RPMI7951 (cell line): ENCODE measurements around the gene HERC2. TPM values are rescaled to one million over a fixed set of nuclear protein-coding genes. Genes with fewer than 3 reads are reported as not detected.
"Not testable (repeated sequence)": the region's sequence is repeated elsewhere in the genome, so short reads cannot be mapped to it uniquely, and the experiment has no call there.

ENCODE experiments used
- DNase-seq: peaks from one replicate; pipeline ENCODE4 v3.0.0-alpha.2; 2012; ENCODE audit warnings: low read depth
- total RNA-seq: library from RNA; depleted of rRNA; stranded (reverse); fragments of >200 nt; shearing (Covaris generic); gene quantifications from 2 replicates; pipeline ENCODE4 v1.2.3, GENCODE V29; 2014

HERC2 gene
- total RNA-seq, 1 experiment from 2014 or later, result 28.7 TPM

GRCh38 chr15:28273873-28274610, 47.9 kb downstream of the HERC2 start:
- no peak for DNase-seq

- DNase-seq, result no peak
Observed at GRCh38 chr15:28273468-28273867, 48.5 kb downstream of the HERC2 start.

- no peak for DNase-seq
Observed at GRCh38 chr15:28272587-28272986, 49.4 kb downstream of the HERC2 start.

GRCh38 chr15:28271697-28272260, 50.2 kb downstream of the HERC2 start:
- no peak for DNase-seq

GRCh38 chr15:28269097-28269496, 52.9 kb downstream of the HERC2 start:
- DNase-seq, result no peak

- DNase-seq, result no peak
Observed at GRCh38 chr15:28267727-28268126, 54.3 kb downstream of the HERC2 start.

GRCh38 chr15:28265334-28266019, 56.5 kb downstream of the HERC2 start:
- no peak for DNase-seq

GRCh38 chr15:28264166-28264565, 57.8 kb downstream of the HERC2 start:
- no peak for DNase-seq

GRCh38 chr15:28262438-28262837, 59.5 kb downstream of the HERC2 start:
- no peak for DNase-seq

- no peak for DNase-seq
Observed at GRCh38 chr15:28260722-28261121, 61.3 kb downstream of the HERC2 start.

- DNase-seq, result no peak
Observed at GRCh38 chr15:28260317-28260716, 61.7 kb downstream of the HERC2 start.

- no peak for DNase-seq
Observed at GRCh38 chr15:28255965-28256364, 66.0 kb downstream of the HERC2 start.

- DNase-seq, result no peak
Observed at GRCh38 chr15:28252831-28253230, 69.1 kb downstream of the HERC2 start.

GRCh38 chr15:28246605-28247004, 75.4 kb downstream of the HERC2 start:
- no peak for DNase-seq

- DNase-seq, result no peak
Observed at GRCh38 chr15:28243901-28244300, 78.1 kb downstream of the HERC2 start.

GRCh38 chr15:28243399-28243798, 78.6 kb downstream of the HERC2 start:
- no peak for DNase-seq

- DNase-seq, result not testable (repeated sequence)
Observed at GRCh38 chr15:28238296-28238695, 83.7 kb downstream of the HERC2 start.

- DNase-seq, result not testable (repeated sequence)
Observed at GRCh38 chr15:28231743-28232142, 90.2 kb downstream of the HERC2 start.

GRCh38 chr15:28231336-28231735, 90.6 kb downstream of the HERC2 start:
- DNase-seq, result not testable (repeated sequence)

- DNase-seq, result not testable (repeated sequence)
Observed at GRCh38 chr15:28228990-28229640, 92.9 kb downstream of the HERC2 start.

GRCh38 chr15:28228096-28228495, 93.9 kb downstream of the HERC2 start:
- DNase-seq, result no peak

GRCh38 chr15:28227303-28227702, 94.7 kb downstream of the HERC2 start:
- DNase-seq, result peak; percentile 23
